Nephron (organoid): ENCODE measurements around the gene CELA2B.
"Not testable (repeated sequence)": the region's sequence is repeated elsewhere in the genome, so short reads cannot be mapped to it uniquely, and the experiment has no call there.

Experiments
- H3K27ac Mint-ChIP-seq, 3 experiments: 2 replicates each; pipeline ENCODE4 v1.8.0; 2020; ENCODE audit warnings: mixed read lengths in 3 of 3, mild to moderate bottlenecking in 2 of 3, moderate library complexity in 1 of 3
- H3K27me3 Mint-ChIP-seq: 2 replicates; pipeline ENCODE4 v1.8.0; 2021; ENCODE audit warnings: low read depth, mild to moderate bottlenecking, moderate library complexity, mixed read lengths
- H3K36me3 Mint-ChIP-seq: 2 replicates; pipeline ENCODE4 v1.8.0; 2020; ENCODE audit warnings: low read depth, mixed read lengths
- H3K4me1 Mint-ChIP-seq: 2 replicates; pipeline ENCODE4 v1.8.0; 2020; ENCODE audit warnings: mixed read lengths
- H3K4me3 Mint-ChIP-seq, 3 experiments: 2 replicates each; pipeline ENCODE4 v1.8.0; 2020; ENCODE audit warnings: mild to moderate bottlenecking in 3 of 3, mixed read lengths in 3 of 3, moderate library complexity in 2 of 3
- H3K9me3 Mint-ChIP-seq: 2 replicates; pipeline ENCODE4 v1.8.0; 2020; ENCODE audit warnings: mixed read lengths
- CTCF ChIP-seq, 3 experiments: fragments of 200-600 bp; sonication (generic); IDR thresholded peaks; one replicate each; pipeline ENCODE4 v1.5.0; 2021; ENCODE audit warnings: antibody characterized with exemption in 3 of 3; ENCODE audit not compliant: unreplicated experiment in 3 of 3

CELA2B gene

DNA sequence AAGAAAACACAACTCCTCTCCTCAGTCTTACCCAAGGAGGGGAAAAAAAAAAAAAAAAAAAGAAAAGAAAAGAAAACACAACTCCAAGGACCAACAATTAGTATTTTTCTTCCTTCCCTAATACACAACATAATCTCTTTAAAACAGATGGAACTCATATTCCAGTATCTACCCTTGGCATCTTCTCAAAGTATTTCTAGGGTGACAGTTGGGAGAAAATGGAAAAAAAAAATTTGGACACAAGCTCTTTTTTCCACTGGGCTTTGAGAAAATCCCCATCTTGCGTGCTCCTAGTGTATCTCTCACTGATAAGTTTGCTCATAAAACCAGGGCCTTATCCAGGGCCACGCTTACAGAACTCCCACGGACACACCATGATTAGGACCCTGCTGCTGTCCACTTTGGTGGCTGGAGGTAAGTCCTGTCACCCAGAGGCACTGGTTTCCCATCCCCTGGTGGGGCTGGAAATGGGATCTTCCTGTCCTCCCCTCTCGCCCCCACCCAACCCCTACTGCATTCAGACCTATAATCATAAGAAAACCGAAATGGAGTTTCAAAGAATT is at the start of gene CELA2B:
CELA2B (plus strand) TSS at position 353 of the 563 bp plus-strand sequence; CDS start at position 375, 22 bp downstream.
- no peak for TF ChIP-seq CTCF (IDR thresholded peaks at IDR 0.05; ENCODE audit: unreplicated experiment in 3 of 3)
- Mint-ChIP-seq H3K27ac (peak within 1 kb of the TSS; percentile 15 to 73 (median 69)), H3K4me3 (peak within 1 kb of the TSS in 1 of 3 experiments; percentile 45), H3K36me3 (no peaks in the 10 kb centered on the region), H3K27me3 (no peaks in the 10 kb centered on the region), H3K4me1 (peaks cover 23% of the 10 kb centered on the region), H3K9me3 (no peaks in the 10 kb centered on the region)

DNA sequence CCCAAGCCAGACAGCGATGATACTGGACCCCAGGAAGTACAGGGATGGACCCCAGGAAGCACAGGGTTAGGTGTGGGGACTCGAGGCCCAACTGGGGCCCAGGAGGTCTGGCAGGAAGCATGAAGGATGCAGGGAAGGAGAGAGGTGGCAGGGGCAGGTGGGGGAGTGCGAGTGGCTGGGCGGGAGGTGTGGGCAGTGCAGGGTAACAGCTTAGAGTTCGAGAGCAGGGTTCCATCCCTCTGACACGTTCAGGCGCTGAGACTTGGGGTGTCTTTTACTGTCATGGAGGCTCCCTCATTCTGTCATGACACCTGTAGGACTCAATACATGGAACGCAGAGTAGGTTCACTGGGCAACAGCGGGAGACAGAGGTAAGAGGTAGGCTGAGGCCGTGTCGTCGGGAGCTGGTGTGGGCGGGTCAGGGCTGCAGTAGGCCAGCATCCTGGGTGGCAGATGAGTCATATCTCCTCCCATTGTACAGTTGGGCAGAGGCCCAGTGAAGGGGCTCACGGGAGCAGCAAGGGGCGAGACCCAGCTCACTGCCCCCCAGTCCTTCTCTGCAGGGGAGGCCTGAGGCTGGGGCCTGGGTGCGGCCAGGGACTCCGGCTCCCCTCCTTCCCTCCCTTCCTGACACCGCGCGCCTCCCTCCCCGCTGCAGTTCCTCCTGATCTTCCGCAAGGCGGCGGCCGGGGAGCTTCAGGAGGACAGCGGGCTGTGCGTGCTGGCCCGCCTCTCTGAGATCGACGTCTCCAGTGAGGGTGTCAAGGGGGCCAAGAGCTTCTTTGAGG is 49.2 kb upstream of the CELA2B start:
- peaks cover 5% of the 10 kb centered on the region for H3K27me3 Mint-ChIP-seq
- peak in 1 of 3 experiments; percentile 17 for TF ChIP-seq CTCF (IDR thresholded peaks at IDR 0.05; ENCODE audit: unreplicated experiment in 3 of 3)
- H3K9me3 Mint-ChIP-seq, result no peaks in the 10 kb centered on the region
- H3K4me1 Mint-ChIP-seq, result peaks cover 40% of the 10 kb centered on the region
- no peaks in the 10 kb centered on the region for H3K36me3 Mint-ChIP-seq
- peak overlapping the region in 1 of 3 experiments; percentile 40 for H3K4me3 Mint-ChIP-seq
- peak overlapping the region; percentile 12 to 72 (median 62) for H3K27ac Mint-ChIP-seq

DNA sequence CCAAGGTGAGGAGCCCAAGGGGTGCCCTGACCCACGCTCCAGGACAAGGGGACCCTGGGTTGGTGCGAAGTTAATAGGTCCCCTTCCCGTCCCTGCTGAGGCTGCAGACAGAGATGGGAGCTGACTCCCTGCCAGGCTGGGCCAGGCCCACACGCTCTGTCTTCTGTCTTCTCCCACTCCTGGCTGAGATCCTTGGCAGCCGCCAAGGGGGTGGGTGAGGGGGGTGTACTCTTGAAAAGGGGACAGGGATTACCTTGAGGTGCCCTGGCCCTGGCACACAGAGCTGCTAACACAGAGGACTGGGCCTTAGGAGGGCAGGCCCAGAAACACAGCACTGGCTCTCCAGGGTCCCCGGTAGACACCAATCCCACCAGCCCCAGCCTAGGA is 48.6 kb upstream of the CELA2B start:
- H3K4me1 Mint-ChIP-seq, result peaks cover 41% of the 10 kb centered on the region
- H3K27ac Mint-ChIP-seq, result peak overlapping the region in 1 of 3 experiments; percentile 72
- H3K4me3 Mint-ChIP-seq, result no peak overlapping the region
- peak in 1 of 3 experiments; percentile 0 for TF ChIP-seq CTCF (IDR thresholded peaks at IDR 0.05; ENCODE audit: unreplicated experiment in 3 of 3)
- H3K9me3 Mint-ChIP-seq, result no peaks in the 10 kb centered on the region
- H3K36me3 Mint-ChIP-seq, result no peaks in the 10 kb centered on the region
- H3K27me3 Mint-ChIP-seq, result peaks cover 5% of the 10 kb centered on the region

GRCh38 chr1:15428252-15428651 is 47.7 kb upstream of the CELA2B start:
- H3K9me3 Mint-ChIP-seq, H3K27me3 Mint-ChIP-seq, H3K36me3 Mint-ChIP-seq, H3K27ac Mint-ChIP-seq, H3K4me3 Mint-ChIP-seq: not testable (repeated sequence)
- H3K4me1 Mint-ChIP-seq, result peaks cover 47% of the 10 kb centered on the region

DNA sequence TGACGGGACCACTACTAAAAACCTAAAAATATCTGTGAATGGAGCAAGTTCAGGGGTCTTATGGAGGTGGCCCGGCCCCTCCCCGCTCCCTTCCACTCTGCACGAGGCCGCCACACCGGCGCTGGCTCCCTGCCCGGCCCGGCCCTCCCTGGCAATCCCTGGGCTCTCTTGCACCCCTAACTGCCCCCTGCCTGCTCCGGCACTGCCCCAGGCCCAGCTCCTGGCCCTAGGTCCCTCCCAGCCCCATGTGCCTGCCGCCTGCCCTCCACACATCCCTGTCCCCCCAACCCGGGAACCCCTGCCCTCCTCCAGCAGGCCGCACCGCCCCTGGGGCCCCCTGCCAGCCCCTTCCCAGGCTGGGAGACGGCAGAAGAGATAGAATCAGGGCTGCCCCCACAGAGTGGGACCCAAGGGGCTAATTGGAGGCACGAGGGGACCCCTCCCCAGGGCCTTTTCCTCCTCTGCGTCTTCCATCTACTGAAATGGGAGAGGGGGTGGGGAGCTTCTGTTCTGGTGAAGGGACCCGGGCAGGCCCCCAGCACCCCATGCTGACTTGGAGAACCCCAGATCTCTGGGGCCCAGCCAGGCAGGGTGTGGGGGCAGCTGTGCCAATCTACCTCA is 47.0 kb upstream of the CELA2B start:
- Mint-ChIP-seq H3K4me1 (peaks cover 43% of the 10 kb centered on the region), H3K27ac (no peak overlapping the region), H3K36me3 (no peaks in the 10 kb centered on the region), H3K27me3 (peaks cover 5% of the 10 kb centered on the region), H3K4me3 (no peak overlapping the region), H3K9me3 (no peaks in the 10 kb centered on the region)
- no peak for TF ChIP-seq CTCF (IDR thresholded peaks at IDR 0.05; ENCODE audit: unreplicated experiment in 3 of 3)

DNA sequence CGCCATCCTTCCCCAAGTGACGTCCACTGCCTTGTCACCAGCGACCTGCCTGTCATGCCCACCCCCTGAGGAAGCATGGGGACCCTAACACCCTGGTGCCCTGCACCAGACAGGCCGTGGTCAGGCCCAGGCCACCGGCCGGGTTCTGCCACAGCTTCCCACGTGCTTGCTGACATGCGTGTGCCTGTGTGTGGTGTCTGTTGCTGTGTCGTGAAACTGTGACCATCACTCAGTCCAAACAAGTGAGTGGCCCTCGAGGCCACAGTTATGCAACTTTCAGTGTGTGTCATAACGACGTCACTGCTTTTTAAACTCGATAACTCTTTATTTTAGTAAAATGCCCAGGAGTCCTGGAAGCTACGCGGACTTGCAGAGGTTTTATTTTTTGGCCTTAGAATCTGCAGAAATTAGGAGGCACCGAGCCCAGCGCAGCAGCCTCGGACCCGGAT is 46.2 kb upstream of the CELA2B start:
- Mint-ChIP-seq H3K9me3 (no peaks in the 10 kb centered on the region), H3K27ac (no peak overlapping the region), H3K36me3 (no peaks in the 10 kb centered on the region), H3K4me1 (peaks cover 35% of the 10 kb centered on the region), H3K27me3 (peaks cover 5% of the 10 kb centered on the region), H3K4me3 (no peak overlapping the region)
- TF ChIP-seq CTCF (IDR thresholded peaks at IDR 0.05; ENCODE audit: unreplicated experiment in 3 of 3), result no peak
